HEK293 (cell line): ENCODE results near the gene MPG.

Source experiments
- CTCF ChIA-PET: fragments of 350-600 bp; formaldehyde crosslinking; extraction: SDS; loops from one replicate; lab custom pipeline; 2021; ENCODE audit warnings: antibody characterized with exemption; lab: Yijun Ruan, JAX
- POLR2A ChIA-PET: fragments of 300-600 bp; formaldehyde crosslinking; extraction: SDS; loops from one replicate; lab custom pipeline; 2020; ENCODE audit warnings: antibody characterized with exemption, inconsistent platforms; lab: Yijun Ruan, JAX
- H3K27ac ChIP-seq: fragments of 200-500 bp; sonication (Bioruptor generic); 2 replicates; pipeline ENCODE4 v1.5.1; 2014; ENCODE audit warnings: low read depth, low read length, control low read depth, inconsistent platforms; ENCODE audit errors: extremely low read depth
- H3K36me3 ChIP-seq, 2 experiments: fragments of 200-500 bp in 1 of 2; sonication (Bioruptor generic) in 1 of 2; 1 replicate in 1 of 2; 2 replicates in 1 of 2; pipeline ENCODE4 v1.5.1; 2014 to 2017; ENCODE audit warnings: inconsistent platforms in 2 of 2, low read length in 2 of 2; ENCODE audit not compliant: control insufficient read depth in 2 of 2, insufficient read depth in 1 of 2
- H3K4me1 ChIP-seq: fragments of 200-500 bp; sonication (Bioruptor generic); 2 replicates; pipeline ENCODE4 v1.5.1; 2014; ENCODE audit warnings: mild to moderate bottlenecking, low read length, inconsistent platforms; ENCODE audit not compliant: control insufficient read depth, insufficient read depth
- H3K4me3 ChIP-seq: 2 replicates; pipeline ENCODE4 v1.5.1; 2011; ENCODE audit warnings: low read depth, mild to moderate bottlenecking, control low read depth, low read length, moderate library complexity
- H3K9me3 ChIP-seq: fragments of 200-500 bp; sonication (Bioruptor generic); 2 replicates; pipeline ENCODE4 v1.5.1; 2014; ENCODE audit warnings: low read depth, low read length, inconsistent platforms; ENCODE audit not compliant: control insufficient read depth, insufficient read depth
- EGR2 ChIP-seq: fragments of 450-650 bp; formaldehyde crosslinking; IDR thresholded peaks from 2 replicates; pipeline ENCODE4 v1.5.1; 2016; ENCODE audit warnings: low read depth, missing biosample characterization, missing genetic modification characterization
- GFI1B ChIP-seq: fragments of 450-650 bp; formaldehyde crosslinking; IDR thresholded peaks from 2 replicates; pipeline ENCODE4 v1.5.1; 2016; ENCODE audit warnings: missing biosample characterization, missing genetic modification characterization
- GLIS1 ChIP-seq: fragments of 450-650 bp; formaldehyde crosslinking; IDR thresholded peaks from 2 replicates; pipeline ENCODE4 v1.5.1; 2016; ENCODE audit warnings: missing biosample characterization, missing genetic modification characterization
- KLF10 ChIP-seq: fragments of 450-650 bp; IDR thresholded peaks from 2 replicates; pipeline ENCODE4 v1.5.1; 2018; ENCODE audit warnings: missing biosample characterization, mild to moderate bottlenecking, missing genetic modification characterization
- SCRT1 ChIP-seq: fragments of 450-650 bp; formaldehyde crosslinking; IDR thresholded peaks from 2 replicates; pipeline ENCODE4 v1.5.1; 2016; ENCODE audit warnings: missing biosample characterization, missing genetic modification characterization, borderline replicate concordance
- SP2 ChIP-seq: fragments of 450-650 bp; formaldehyde crosslinking; IDR thresholded peaks from 2 replicates; pipeline ENCODE4 v1.5.1; 2016; ENCODE audit warnings: missing biosample characterization, missing genetic modification characterization
- ZBTB20 ChIP-seq: fragments of 450-650 bp; formaldehyde crosslinking; IDR thresholded peaks from 2 replicates; pipeline ENCODE4 v1.5.1; 2016; ENCODE audit warnings: missing biosample characterization, missing genetic modification characterization
- ZBTB8A ChIP-seq: fragments of 450-650 bp; formaldehyde crosslinking; IDR thresholded peaks from 2 replicates; pipeline ENCODE4 v1.5.1; 2016; ENCODE audit warnings: missing biosample characterization, missing genetic modification characterization
- ZFHX2 ChIP-seq: fragments of 450-650 bp; formaldehyde crosslinking; conservative IDR thresholded peaks from 2 replicates; pipeline ENCODE4 v1.5.1; 2016; ENCODE audit warnings: missing biosample characterization, missing genetic modification characterization
- ZFP3 ChIP-seq: fragments of 450-650 bp; formaldehyde crosslinking; IDR thresholded peaks from 2 replicates; pipeline ENCODE4 v1.5.1; 2016; ENCODE audit warnings: low read depth, missing biosample characterization, missing genetic modification characterization
- ZIC2 ChIP-seq: fragments of 450-650 bp; formaldehyde crosslinking; IDR thresholded peaks from 2 replicates; pipeline ENCODE4 v1.5.1; 2016; ENCODE audit warnings: missing biosample characterization, missing genetic modification characterization
- ZNF10 ChIP-seq: fragments of 450-650 bp; formaldehyde crosslinking; IDR thresholded peaks from 2 replicates; pipeline ENCODE4 v1.5.1; 2017; ENCODE audit warnings: missing biosample characterization, missing genetic modification characterization
- ZNF133 ChIP-seq: fragments of 450-650 bp; formaldehyde crosslinking; IDR thresholded peaks from 2 replicates; pipeline ENCODE4 v1.5.1; 2016; ENCODE audit warnings: missing biosample characterization, missing genetic modification characterization
- ZNF37A ChIP-seq: fragments of 450-650 bp; IDR thresholded peaks from 2 replicates; pipeline ENCODE4 v1.5.1; 2018; ENCODE audit warnings: missing biosample characterization, missing genetic modification characterization
- ZNF510 ChIP-seq: fragments of 450-650 bp; formaldehyde crosslinking; IDR thresholded peaks from 2 replicates; pipeline ENCODE4 v1.5.1; 2018; ENCODE audit warnings: mild to moderate bottlenecking, missing genetic modification characterization, missing biosample characterization; ENCODE audit not compliant: insufficient replicate concordance
- ZNF514 ChIP-seq: fragments of 450-650 bp; formaldehyde crosslinking; IDR thresholded peaks from 2 replicates; pipeline ENCODE4 v1.5.1; 2016; ENCODE audit warnings: missing biosample characterization, missing genetic modification characterization
- ZNF544 ChIP-seq: fragments of 450-650 bp; formaldehyde crosslinking; IDR thresholded peaks from 2 replicates; pipeline ENCODE4 v1.5.0; 2017; ENCODE audit warnings: missing biosample characterization, missing genetic modification characterization
- ZNF623 ChIP-seq: fragments of 450-650 bp; formaldehyde crosslinking; IDR thresholded peaks from 2 replicates; pipeline ENCODE4 v1.5.1; 2016; ENCODE audit warnings: missing biosample characterization, missing genetic modification characterization
- ZNF701 ChIP-seq: fragments of 450-650 bp; formaldehyde crosslinking; IDR thresholded peaks from 2 replicates; pipeline ENCODE4 v1.5.1; 2016; ENCODE audit warnings: missing biosample characterization, missing genetic modification characterization
- ZNF768 ChIP-seq: fragments of 450-650 bp; formaldehyde crosslinking; IDR thresholded peaks from 2 replicates; pipeline ENCODE4 v1.5.1; 2018; ENCODE audit warnings: missing biosample characterization, mild to moderate bottlenecking, missing genetic modification characterization
- ZNF776 ChIP-seq: fragments of 450-650 bp; formaldehyde crosslinking; IDR thresholded peaks from 2 replicates; pipeline ENCODE4 v1.5.0; 2017; ENCODE audit warnings: missing biosample characterization, missing genetic modification characterization, borderline replicate concordance
- ZSCAN4 ChIP-seq: fragments of 450-650 bp; formaldehyde crosslinking; IDR thresholded peaks from 2 replicates; pipeline ENCODE4 v1.5.1; 2017; ENCODE audit warnings: missing biosample characterization, missing genetic modification characterization
- TF ChIP-seq, protein P1 (sequence below): fragments of 450-650 bp; formaldehyde crosslinking; IDR thresholded peaks from 2 replicates; pipeline ENCODE4 v1.5.1; 2016; ENCODE audit warnings: missing biosample characterization, missing genetic modification characterization
- TF ChIP-seq, protein P2 (sequence below): fragments of 450-650 bp; formaldehyde crosslinking; IDR thresholded peaks from 2 replicates; pipeline ENCODE4 v1.5.1; 2016; ENCODE audit warnings: missing biosample characterization, missing genetic modification characterization, borderline replicate concordance

Gene MPG

DNA sequence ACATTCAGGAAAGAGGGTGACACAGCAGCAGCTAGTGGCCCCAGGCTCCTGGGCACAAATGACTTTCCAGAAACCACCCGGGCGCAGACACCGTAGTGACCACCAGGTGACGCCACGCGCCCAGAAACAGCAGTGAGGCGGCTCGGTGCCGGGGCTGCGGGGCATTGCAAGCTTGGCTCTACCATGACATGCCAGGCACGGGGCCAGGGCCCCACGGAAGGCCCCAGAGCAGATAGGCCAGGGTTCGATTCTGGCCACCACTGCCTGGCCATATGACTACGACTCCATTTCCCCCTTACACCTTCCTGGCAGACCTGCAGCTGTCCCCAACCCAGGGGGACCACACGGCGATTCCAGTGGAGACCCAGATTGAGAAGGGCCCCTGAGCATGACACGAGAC is 12.3 kb upstream of the MPG start (continued):
- TF ChIP-seq ZNF623 (tag by site-specific recombination) (no peak), SCRT1 (tag by site-specific recombination) (no peak), ZBTB8A (tag by site-specific recombination) (peak; percentile 72)
- TF ChIP-seq, protein P1, sequence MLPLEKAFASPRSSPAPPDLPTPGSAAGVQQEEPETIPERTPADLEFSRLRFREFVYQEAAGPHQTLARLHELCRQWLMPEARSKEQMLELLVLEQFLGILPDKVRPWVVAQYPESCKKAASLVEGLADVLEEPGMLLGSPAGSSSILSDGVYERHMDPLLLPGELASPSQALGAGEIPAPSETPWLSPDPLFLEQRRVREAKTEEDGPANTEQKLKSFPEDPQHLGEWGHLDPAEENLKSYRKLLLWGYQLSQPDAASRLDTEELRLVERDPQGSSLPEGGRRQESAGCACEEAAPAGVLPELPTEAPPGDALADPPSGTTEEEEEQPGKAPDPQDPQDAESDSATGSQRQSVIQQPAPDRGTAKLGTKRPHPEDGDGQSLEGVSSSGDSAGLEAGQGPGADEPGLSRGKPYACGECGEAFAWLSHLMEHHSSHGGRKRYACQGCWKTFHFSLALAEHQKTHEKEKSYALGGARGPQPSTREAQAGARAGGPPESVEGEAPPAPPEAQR (tag by site-specific recombination): no peak

GRCh38 chr16:66309-67182 is 11.5 kb upstream of the MPG start:
- no peak for TF ChIP-seq ZNF544 (tag by site-specific recombination)
- TF ChIP-seq GFI1B (tag by site-specific recombination): no peak
- no peak for TF ChIP-seq ZNF701 (tag by site-specific recombination)
- TF ChIP-seq ZNF768 (tag by site-specific recombination): no peak
- ChIA-PET POLR2A (interaction anchor here (0.7 to 1.9 kb wide), 8 partner anchors 11 to 297 kb away, joined by 3 to 13 read pairs (median 4); partner anchors contain the start of genes MPG, POLR3K and SNRNP25), CTCF (interaction anchor here (0.6 to 6.3 kb wide), 26 partner anchors 8 to 296 kb away, joined by 3 to 245 read pairs (median 5); partner anchors contain the start of genes HBQ1, POLR3K and SNRNP25)
- Histone ChIP-seq H3K27ac (no peak overlapping the region), H3K36me3 (peaks cover 0 to 28% of the 10 kb centered on the region in 2 experiments; a peak in 1 of 3 replicates), H3K4me1 (peaks cover 3% of the 10 kb centered on the region; the same call in 1 of the 2 replicates), H3K4me3 (no peak overlapping the region), H3K9me3 (no peaks in the 10 kb centered on the region)

DNA sequence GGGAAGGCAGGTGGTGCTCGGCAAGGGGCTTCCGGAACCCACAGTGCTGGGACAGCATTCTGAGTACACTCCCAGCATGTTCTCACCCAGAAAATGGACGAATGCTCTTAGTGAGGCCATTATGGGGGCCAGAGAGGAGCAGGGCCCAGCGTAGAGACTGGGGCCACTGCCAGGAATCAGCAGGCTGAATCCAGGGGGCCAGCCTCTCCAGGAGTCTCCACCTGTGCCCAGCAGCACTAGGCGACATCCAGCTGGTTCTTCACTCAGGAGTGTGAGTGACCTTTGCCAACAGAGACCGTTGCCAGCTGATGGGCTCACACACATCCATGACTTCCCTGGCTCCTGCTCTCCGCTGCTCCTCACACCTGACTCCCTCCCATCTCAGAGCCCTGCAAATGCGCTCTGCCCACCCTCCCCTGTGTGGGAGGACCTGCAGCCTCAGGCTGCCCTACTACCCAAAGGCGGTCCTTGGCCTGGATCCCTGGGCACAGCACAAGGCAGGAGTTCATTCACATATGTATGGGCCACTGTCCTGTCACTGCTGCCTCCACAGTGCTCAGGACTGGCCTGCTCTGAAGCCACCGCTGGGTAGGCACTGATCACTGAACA is 10.7 kb upstream of the MPG start:
- Histone ChIP-seq H3K9me3 (no peaks in the 10 kb centered on the region), H3K4me1 (peaks cover 3% of the 10 kb centered on the region; the same call in 1 of the 2 replicates)
- TF ChIP-seq ZNF514 (tag by site-specific recombination): no peak
- TF ChIP-seq, protein P2, sequence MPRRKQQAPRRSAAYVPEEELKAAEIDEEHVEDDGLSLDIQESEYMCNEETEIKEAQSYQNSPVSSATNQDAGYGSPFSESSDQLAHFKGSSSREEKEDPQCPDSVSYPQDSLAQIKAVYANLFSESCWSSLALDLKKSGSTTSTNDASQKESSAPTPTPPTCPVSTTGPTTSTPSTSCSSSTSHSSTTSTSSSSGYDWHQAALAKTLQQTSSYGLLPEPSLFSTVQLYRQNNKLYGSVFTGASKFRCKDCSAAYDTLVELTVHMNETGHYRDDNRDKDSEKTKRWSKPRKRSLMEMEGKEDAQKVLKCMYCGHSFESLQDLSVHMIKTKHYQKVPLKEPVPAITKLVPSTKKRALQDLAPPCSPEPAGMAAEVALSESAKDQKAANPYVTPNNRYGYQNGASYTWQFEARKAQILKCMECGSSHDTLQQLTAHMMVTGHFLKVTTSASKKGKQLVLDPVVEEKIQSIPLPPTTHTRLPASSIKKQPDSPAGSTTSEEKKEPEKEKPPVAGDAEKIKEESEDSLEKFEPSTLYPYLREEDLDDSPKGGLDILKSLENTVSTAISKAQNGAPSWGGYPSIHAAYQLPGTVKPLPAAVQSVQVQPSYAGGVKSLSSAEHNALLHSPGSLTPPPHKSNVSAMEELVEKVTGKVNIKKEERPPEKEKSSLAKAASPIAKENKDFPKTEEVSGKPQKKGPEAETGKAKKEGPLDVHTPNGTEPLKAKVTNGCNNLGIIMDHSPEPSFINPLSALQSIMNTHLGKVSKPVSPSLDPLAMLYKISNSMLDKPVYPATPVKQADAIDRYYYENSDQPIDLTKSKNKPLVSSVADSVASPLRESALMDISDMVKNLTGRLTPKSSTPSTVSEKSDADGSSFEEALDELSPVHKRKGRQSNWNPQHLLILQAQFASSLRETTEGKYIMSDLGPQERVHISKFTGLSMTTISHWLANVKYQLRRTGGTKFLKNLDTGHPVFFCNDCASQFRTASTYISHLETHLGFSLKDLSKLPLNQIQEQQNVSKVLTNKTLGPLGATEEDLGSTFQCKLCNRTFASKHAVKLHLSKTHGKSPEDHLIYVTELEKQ: no peak
- peak; percentile 57 for TF ChIP-seq ZBTB20 (tag by site-specific recombination)
- no peak for TF ChIP-seq ZNF510 (tag by site-specific recombination)
- TF ChIP-seq ZFP3 (tag by site-specific recombination): no peak
- no peak for TF ChIP-seq KLF10 (tag by site-specific recombination)
- peak; percentile 100 for TF ChIP-seq ZIC2
- TF ChIP-seq ZSCAN4 (tag by site-specific recombination): no peak
- peak; percentile 57 for TF ChIP-seq ZFHX2 (tag by site-specific recombination)
- no peak for TF ChIP-seq ZNF133
- TF ChIP-seq ZNF776 (tag by site-specific recombination): no peak
- TF ChIP-seq GLIS1 (tag by site-specific recombination): peak; percentile 70
- peak; percentile 26; the same call in 1 of the 2 replicates for TF ChIP-seq SP2 (tag by site-specific recombination)
- TF ChIP-seq ZNF10 (tag by site-specific recombination): no peak
- peak; percentile 47; the same call in 1 of the 2 replicates for TF ChIP-seq EGR2 (tag by site-specific recombination)
- no peak for TF ChIP-seq ZNF37A (tag by site-specific recombination)
- TF ChIP-seq, all 188 proteins: peak for 6
- H3K36me3 ChIP-seq: peaks cover 0 to 25% of the 10 kb centered on the region in 2 experiments; a peak in 1 of 3 replicates
- POLR2A ChIA-PET: no interaction called here
- H3K27ac ChIP-seq: no peak overlapping the region
- no peak overlapping the region for H3K4me3 ChIP-seq
- CTCF ChIA-PET: interaction anchor here (3.1 to 6.3 kb wide), 3 partner anchors 8 to 29 kb away, joined by 25 to 245 read pairs (median 34); no protein-coding TSS in a partner anchor
